ENCODE data around the gene ESF1.

DNA sequence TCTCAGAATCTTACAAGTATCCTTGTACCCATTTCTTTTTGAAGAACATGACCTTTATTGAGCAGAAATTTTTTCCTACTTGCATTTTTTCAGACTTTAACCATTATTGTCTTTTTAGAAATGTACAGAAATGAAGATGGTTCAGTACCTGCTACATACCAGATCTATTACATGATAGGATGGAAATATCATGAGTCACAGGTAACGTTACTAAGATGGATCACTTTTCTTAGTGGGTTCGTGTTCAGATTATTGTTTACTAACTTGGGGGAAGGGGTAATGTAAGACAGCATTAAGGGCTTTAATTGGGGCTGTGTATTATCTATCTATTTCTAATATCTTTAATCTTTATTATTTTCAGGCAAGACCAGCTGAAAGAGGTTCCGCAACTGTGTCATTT, 32.0 kb upstream of the ESF1 start:
- TF ChIP-seq MCM7 (IDR thresholded peaks at IDR 0.05) (no peak), ZNF3 (CRISPR knock-in tag; IDR thresholded peaks at IDR 0.05) (no peak)
- TF ChIP-seq, protein P1, sequence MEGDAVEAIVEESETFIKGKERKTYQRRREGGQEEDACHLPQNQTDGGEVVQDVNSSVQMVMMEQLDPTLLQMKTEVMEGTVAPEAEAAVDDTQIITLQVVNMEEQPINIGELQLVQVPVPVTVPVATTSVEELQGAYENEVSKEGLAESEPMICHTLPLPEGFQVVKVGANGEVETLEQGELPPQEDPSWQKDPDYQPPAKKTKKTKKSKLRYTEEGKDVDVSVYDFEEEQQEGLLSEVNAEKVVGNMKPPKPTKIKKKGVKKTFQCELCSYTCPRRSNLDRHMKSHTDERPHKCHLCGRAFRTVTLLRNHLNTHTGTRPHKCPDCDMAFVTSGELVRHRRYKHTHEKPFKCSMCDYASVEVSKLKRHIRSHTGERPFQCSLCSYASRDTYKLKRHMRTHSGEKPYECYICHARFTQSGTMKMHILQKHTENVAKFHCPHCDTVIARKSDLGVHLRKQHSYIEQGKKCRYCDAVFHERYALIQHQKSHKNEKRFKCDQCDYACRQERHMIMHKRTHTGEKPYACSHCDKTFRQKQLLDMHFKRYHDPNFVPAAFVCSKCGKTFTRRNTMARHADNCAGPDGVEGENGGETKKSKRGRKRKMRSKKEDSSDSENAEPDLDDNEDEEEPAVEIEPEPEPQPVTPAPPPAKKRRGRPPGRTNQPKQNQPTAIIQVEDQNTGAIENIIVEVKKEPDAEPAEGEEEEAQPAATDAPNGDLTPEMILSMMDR (IDR thresholded peaks at IDR 0.05 in 2 of 3, conservative IDR thresholded peaks at IDR 0.05 in 1 of 3; ENCODE audit: insufficient read depth in 2 of 3, low read depth in 1 of 3, low read length in 3 of 3): no peak

Measured in K562 (cell line).